Prostate gland (tissue), 2 donors: ENCODE data around the gene IFNL3. TPM values are rescaled to one million over a fixed set of nuclear protein-coding genes. Genes with fewer than 3 reads are reported as not detected.
"Not testable (repeated sequence)": the region's sequence is repeated elsewhere in the genome, so short reads cannot be mapped to it uniquely, and the experiment has no call there.

Source experiments
- DNase-seq: peaks from one replicate; pipeline ENCODE4 v3.0.0-alpha.2; 2019; ENCODE audit warnings: low spot score
- H3K27ac ChIP-seq, 2 donors: fragments of 200-600 bp; sonication (generic); 2 replicates each; pipeline ENCODE4 v1.5.1; 2017 to 2019
- H3K27me3 ChIP-seq: fragments of 200-600 bp; sonication (generic); replicated peaks from 2 replicates; pipeline ENCODE4 v1.5.1; 2019; ENCODE audit not compliant: insufficient read depth
- H3K36me3 ChIP-seq, 2 donors: fragments of 200-600 bp; sonication (generic); 1 replicate in 1 of 2; 2 replicates in 1 of 2; pipeline versions ENCODE4 v1.5.1 to v1.8.1; 2017 to 2019
- H3K4me1 ChIP-seq: fragments of 200-600 bp; sonication (generic); replicated peaks from 2 replicates; pipeline ENCODE4 v1.5.1; 2019
- H3K4me3 ChIP-seq, 2 donors: fragments of 200-600 bp; sonication (generic); 2 replicates each; pipeline ENCODE4 v1.5.1; 2017 to 2019
- H3K9me3 ChIP-seq: fragments of 200-600 bp; sonication (generic); 2 replicates; pipeline ENCODE4 v1.5.1; 2017
- CTCF ChIP-seq, 4 experiments: fragments of 200-600 bp in 2 of 4; fragments of 450-650 bp in 2 of 4; sonication (generic) in 2 of 4; IDR thresholded peaks; 1 replicate in 3 of 4; 2 replicates in 1 of 4; pipeline ENCODE4 v1.5.1; 2016 to 2019; ENCODE audit warnings: antibody characterized with exemption in 4 of 4, mild to moderate bottlenecking in 2 of 4, moderate library complexity in 2 of 4
- POLR2A ChIP-seq: fragments of 450-650 bp; IDR thresholded peaks from one replicate; pipeline ENCODE4 v1.6.1; 2016; ENCODE audit warnings: antibody characterized with exemption, mild to moderate bottlenecking
- POLR2AphosphoS5 ChIP-seq: sonication (generic); formaldehyde crosslinking; IDR thresholded peaks from one replicate; pipeline ENCODE4 v1.6.1; 2017; ENCODE audit warnings: antibody characterized with exemption
- WGBS: methylation state at CpG from one replicate; pipeline ENCODE4 v1.1.5; 2018; 5-methylcytosine and 5-hydroxymethylcytosine counted together
- intact Hi-C: fragments of 100-400 bp; cut with DNase I; formaldehyde crosslinking; loops from one replicate; pipeline ENCODE4 v1.14.2; 2022
- total RNA-seq, 2 donors: library from RNA; depleted of rRNA; stranded (reverse); fragments of >200 nt; gene quantifications; one replicate each; pipeline ENCODE4 v1.1.0, GENCODE V29; 2016

IFNL3 gene
- total RNA-seq, 2 donors from 2014 or later, result not detected

DNA sequence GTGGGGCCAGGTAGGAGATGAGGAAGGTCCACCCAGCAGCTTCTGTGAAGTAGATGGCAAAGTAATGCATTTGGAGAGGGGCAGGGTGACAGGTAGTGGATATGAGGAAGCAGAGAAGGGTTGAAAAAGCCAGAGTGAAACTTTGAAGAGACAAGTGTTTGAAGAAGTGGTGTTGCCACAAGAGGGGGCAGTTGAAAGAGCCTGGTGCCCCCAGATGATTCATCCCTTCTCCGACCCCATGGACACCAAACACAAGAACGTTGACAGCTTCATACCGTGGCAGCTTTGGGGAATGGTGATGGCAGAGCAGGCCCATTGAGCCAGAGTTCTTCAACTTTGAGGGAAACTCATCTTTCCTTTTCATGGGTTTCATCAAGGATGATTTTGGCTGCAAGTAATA lies 19.9 kb downstream of the IFNL3 start:
- intact Hi-C loops, result no loop called here

DNA sequence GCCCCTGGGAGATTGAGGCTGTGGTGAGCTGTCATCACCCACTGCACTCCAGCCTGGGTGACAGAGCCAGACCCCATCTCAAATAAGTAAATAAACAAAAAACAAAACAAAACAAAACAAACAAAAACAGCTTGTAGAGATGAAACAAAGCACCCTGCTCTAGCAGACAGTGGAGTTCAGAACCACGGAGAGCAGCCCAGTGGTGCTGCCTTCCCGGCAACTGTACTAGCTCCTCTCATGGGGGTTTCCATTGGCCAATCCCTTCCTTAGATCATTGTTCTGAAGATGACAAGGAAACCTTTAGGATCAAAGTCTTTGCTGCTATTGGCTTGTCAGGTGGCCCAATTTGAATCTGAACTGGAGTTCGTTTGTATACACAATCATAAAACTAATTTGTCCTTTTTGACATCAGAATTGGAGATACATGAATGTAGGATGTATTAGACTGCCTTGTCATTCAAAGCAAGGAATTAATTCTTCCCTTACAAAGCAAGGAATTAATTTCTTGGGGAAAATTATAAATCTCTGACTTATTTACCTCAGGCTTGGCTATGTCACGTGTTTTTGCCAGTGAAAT lies 21.0 kb downstream of the IFNL3 start:
- 21% methylated on average over 4 of the region's 4 CpGs for WGBS
- Histone ChIP-seq H3K4me3 (no peak overlapping the region), H3K9me3 (no peaks in the 10 kb centered on the region), H3K27ac (no peak overlapping the region), H3K4me1 (no peaks in the 10 kb centered on the region), H3K27me3 (peaks cover 2% of the 10 kb centered on the region), H3K36me3 (no peaks in the 10 kb centered on the region)
- intact Hi-C loops, result no loop called here
- no peak for DNase-seq
- no peak for TF ChIP-seq POLR2A
- TF ChIP-seq POLR2AphosphoS5, result no peak
- TF ChIP-seq CTCF (IDR thresholded peaks at IDR 0.05), result no peak

More for the DNA sequence above, 19.9 kb downstream of the IFNL3 start:
- Histone ChIP-seq H3K9me3 (no peaks in the 10 kb centered on the region), H3K4me1 (no peaks in the 10 kb centered on the region), H3K4me3 (no peak overlapping the region), H3K36me3 (no peaks in the 10 kb centered on the region), H3K27ac (no peak overlapping the region), H3K27me3 (peaks cover 2% of the 10 kb centered on the region)
- TF ChIP-seq CTCF (IDR thresholded peaks at IDR 0.05), result no peak
- no peak for TF ChIP-seq POLR2AphosphoS5
- TF ChIP-seq POLR2A, result no peak
- 30% methylated on average over 3 of the region's 3 CpGs for WGBS
- no peak for DNase-seq

GRCh38 chr19:39219108-39219507 lies 25.7 kb downstream of the IFNL3 start:
- H3K36me3 ChIP-seq, H3K27ac ChIP-seq, intact Hi-C loops, H3K9me3 ChIP-seq, H3K27me3 ChIP-seq, H3K4me3 ChIP-seq, H3K4me1 ChIP-seq, DNase-seq: not testable (repeated sequence)
- WGBS, result 72% methylated on average over 10 of the region's 10 CpGs

DNA sequence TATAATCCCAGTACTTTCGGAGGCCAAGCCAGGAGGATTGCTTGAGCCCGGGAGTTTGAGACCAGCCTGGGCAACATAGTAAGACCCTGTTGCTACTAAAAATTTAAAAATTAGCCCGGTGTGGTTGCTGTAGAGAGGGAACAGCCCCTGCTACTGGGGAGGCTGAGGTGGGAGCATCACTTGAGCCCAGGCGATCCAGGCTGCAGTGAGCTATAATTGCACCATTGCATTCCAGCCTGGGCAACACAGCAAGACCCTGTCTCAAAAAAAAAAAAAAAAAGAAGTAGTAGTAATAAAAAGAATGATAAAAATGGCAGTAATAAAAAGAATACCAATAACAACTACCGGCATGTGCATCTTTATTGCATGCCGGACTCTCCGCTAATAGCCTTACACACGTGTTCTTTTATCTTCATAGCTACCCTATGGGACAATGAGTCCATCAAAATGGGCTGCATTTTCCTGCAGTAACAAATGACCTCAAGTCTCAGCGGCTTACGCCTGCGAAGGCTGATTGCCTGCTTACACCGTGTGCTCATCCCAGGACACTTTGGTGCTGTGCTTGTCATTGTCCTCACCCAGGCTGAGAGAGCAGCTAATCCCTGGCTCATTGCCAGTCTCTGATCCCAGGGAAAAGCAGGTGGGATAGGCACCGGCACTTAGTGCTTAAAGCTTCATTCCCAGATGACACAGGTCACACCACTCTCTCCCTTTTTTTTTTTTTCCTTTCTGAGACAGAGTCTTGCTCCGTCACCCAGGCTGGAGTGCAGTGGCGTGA lies 26.4 kb downstream of the IFNL3 start:
- no peaks in the 10 kb centered on the region for H3K9me3 ChIP-seq
- no peak overlapping the region for H3K4me3 ChIP-seq
- intact Hi-C loops, result no loop called here
- H3K36me3 ChIP-seq, result no peaks in the 10 kb centered on the region
- no peaks in the 10 kb centered on the region for H3K4me1 ChIP-seq
- no peaks in the 10 kb centered on the region for H3K27me3 ChIP-seq
- no peak for DNase-seq
- H3K27ac ChIP-seq, result no peak overlapping the region
- WGBS, result 74% methylated on average over 15 of the region's 15 CpGs
- no peak for TF ChIP-seq POLR2AphosphoS5
- TF ChIP-seq POLR2A, result no peak
- TF ChIP-seq CTCF (IDR thresholded peaks at IDR 0.05), result no peak

DNA sequence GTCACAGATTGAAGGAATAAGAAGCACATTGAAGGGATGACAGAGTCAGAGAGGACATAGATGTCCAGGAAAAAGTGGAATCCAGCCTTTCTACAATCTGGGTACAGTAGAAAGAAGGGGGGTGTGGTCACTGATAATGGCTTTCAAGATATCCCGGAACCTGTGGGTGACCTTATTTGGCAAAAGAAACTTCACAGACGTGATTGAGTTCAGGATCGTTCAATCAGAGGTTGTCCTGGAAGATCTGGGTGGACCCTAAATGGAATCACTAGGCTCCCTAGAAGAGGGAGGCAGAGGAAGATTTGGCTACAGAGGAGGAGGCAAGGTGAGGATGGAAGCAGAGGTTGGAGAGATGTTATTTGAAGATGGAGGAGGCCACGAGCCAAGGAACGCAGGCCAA lies 27.7 kb downstream of the IFNL3 start:
- H3K4me3 ChIP-seq, result no peak overlapping the region
- no peaks in the 10 kb centered on the region for H3K36me3 ChIP-seq
- no peaks in the 10 kb centered on the region for H3K27me3 ChIP-seq
- intact Hi-C loops, result no loop called here
- TF ChIP-seq POLR2A (no peak), POLR2AphosphoS5 (no peak), CTCF (IDR thresholded peaks at IDR 0.05) (no peak)
- no peak overlapping the region for H3K27ac ChIP-seq
- H3K9me3 ChIP-seq, result no peaks in the 10 kb centered on the region
- WGBS, result 81% methylated on average over 5 of the region's 5 CpGs
- H3K4me1 ChIP-seq, result no peaks in the 10 kb centered on the region
- DNase-seq, result no peak

GRCh38 chr19:39215323-39215722 lies 29.5 kb downstream of the IFNL3 start:
- H3K27ac ChIP-seq, H3K27me3 ChIP-seq, H3K9me3 ChIP-seq, H3K36me3 ChIP-seq, intact Hi-C loops, DNase-seq, H3K4me1 ChIP-seq, H3K4me3 ChIP-seq: not testable (repeated sequence)
- WGBS, result 90% methylated on average over 3 of the region's 3 CpGs
